ENCODE data around the gene GSTA4.

DNA sequence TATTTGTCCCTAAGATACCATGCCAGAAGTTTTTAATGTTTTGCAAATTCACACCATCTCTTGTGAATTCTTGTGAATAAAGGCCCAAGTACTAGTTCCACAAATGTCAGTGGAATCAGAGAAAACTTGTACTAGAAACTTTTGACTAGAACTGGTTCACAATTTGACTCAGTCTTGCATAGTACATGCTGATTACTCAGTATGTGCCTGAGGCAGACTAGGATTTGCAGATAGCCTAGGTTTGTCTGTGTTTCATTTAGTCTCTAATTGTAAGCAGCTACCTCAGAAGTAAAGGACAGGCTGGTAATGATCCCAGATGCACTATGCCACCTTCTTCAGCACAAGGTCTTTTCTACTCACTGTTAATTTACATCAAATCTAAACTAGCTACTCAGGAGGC lies 34.2 kb upstream of the GSTA4 start:
- TF ChIP-seq, protein P1, sequence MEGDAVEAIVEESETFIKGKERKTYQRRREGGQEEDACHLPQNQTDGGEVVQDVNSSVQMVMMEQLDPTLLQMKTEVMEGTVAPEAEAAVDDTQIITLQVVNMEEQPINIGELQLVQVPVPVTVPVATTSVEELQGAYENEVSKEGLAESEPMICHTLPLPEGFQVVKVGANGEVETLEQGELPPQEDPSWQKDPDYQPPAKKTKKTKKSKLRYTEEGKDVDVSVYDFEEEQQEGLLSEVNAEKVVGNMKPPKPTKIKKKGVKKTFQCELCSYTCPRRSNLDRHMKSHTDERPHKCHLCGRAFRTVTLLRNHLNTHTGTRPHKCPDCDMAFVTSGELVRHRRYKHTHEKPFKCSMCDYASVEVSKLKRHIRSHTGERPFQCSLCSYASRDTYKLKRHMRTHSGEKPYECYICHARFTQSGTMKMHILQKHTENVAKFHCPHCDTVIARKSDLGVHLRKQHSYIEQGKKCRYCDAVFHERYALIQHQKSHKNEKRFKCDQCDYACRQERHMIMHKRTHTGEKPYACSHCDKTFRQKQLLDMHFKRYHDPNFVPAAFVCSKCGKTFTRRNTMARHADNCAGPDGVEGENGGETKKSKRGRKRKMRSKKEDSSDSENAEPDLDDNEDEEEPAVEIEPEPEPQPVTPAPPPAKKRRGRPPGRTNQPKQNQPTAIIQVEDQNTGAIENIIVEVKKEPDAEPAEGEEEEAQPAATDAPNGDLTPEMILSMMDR (conservative IDR thresholded peaks at IDR 0.05; ENCODE audit: low read depth, low read length): no peak
- no peak for TF ChIP-seq EZH2phosphoT487 (IDR thresholded peaks at IDR 0.05; ENCODE audit: borderline replicate concordance, low read length)
